MCF 10A (cell line): Measurements from ENCODE around the gene NEAT1. TPM values are rescaled to one million over a fixed set of nuclear protein-coding genes. Genes with fewer than 3 reads are reported as not detected.

Experiments used
- BruUV-seq: library from RNA; stranded (reverse); fragments of 400-500 nt; replicated peaks from 2 replicates; lab custom pipeline; 2021; lab: Mats Ljungman, UMichigan
- CTCF ChIA-PET: fragments of 300-600 bp; sonication (Branson Sonifier 250); formaldehyde crosslinking; extraction: SDS; loops from one replicate; lab custom pipeline; 2021; ENCODE audit warnings: antibody characterized with exemption, inconsistent platforms; lab: Yijun Ruan, JAX
- POLR2A ChIA-PET: fragments of 300-600, 350-650 bp; sonication (Branson Sonifier 250); formaldehyde crosslinking; extraction: SDS; loops from one replicate; lab custom pipeline; 2020; ENCODE audit warnings: antibody characterized with exemption, inconsistent platforms; lab: Yijun Ruan, JAX
- DNase-seq: peaks from one replicate; pipeline ENCODE4 v3.0.0-alpha.2; 2018; ENCODE audit not compliant: unreplicated experiment
- H3K27ac Mint-ChIP-seq: one replicate; pipeline ENCODE4 v1.8.0; 2022; ENCODE audit warnings: mild to moderate bottlenecking, low read depth, mixed read lengths; ENCODE audit not compliant: unreplicated experiment
- H3K27me3 Mint-ChIP-seq: one replicate; pipeline ENCODE4 v1.8.0; 2022; ENCODE audit warnings: mixed read lengths; ENCODE audit not compliant: insufficient read depth, unreplicated experiment
- H3K36me3 Mint-ChIP-seq: one replicate; pipeline ENCODE4 v1.8.0; 2022; ENCODE audit warnings: mild to moderate bottlenecking, moderate library complexity, mixed read lengths; ENCODE audit not compliant: insufficient read depth, unreplicated experiment
- H3K4me1 Mint-ChIP-seq: one replicate; pipeline ENCODE4 v1.8.0; 2022; ENCODE audit warnings: mixed read lengths; ENCODE audit not compliant: insufficient read depth, unreplicated experiment
- H3K4me3 Mint-ChIP-seq: one replicate; pipeline ENCODE4 v1.8.0; 2022; ENCODE audit warnings: mild to moderate bottlenecking, moderate library complexity, mixed read lengths; ENCODE audit not compliant: unreplicated experiment
- H3K9me3 Mint-ChIP-seq: one replicate; pipeline ENCODE4 v1.8.0; 2022; ENCODE audit warnings: mixed read lengths; ENCODE audit not compliant: unreplicated experiment
- intact Hi-C: fragments of 100-400 bp; cut with micrococcal nuclease; formaldehyde crosslinking; loops from 2 replicates; pipeline ENCODE4 v1.14.1; 2022
- total RNA-seq: library from RNA; stranded (reverse); gene quantifications from 2 replicates; pipeline ENCODE4 v1.2.3, GENCODE V29; 2022
- TF ChIP-seq, protein P1 (sequence below): fragments of 200-600 bp; IDR thresholded peaks from one replicate; pipeline ENCODE4 v1.8.0; 2022; ENCODE audit warnings: antibody characterized with exemption, mild to moderate bottlenecking; ENCODE audit not compliant: unreplicated experiment

The NEAT1 gene
- total RNA-seq, 1 experiment from 2014 or later, result 1,026 TPM

DNA sequence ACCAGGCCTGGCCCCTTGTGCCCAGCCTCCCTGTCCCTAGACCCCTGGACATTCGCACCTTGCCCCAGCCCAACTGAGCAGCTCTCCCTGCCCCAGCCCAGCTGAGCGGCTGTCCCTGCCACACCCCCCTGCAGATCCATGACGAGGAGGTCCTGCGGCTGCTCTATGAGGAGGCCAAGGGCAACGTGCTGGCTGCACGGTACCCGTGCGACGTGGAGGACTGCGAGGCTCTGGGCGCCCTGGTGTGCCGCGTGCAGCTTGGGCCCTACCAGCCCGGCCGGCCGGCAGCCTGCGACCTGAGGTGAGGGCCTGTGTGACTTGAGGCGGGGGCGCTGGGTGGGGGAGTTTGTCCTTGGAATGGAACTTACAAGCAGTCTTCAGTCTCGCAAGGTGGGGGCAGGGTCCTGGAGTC, 28.5 kb upstream of the NEAT1 start:
- TF ChIP-seq, protein P1, sequence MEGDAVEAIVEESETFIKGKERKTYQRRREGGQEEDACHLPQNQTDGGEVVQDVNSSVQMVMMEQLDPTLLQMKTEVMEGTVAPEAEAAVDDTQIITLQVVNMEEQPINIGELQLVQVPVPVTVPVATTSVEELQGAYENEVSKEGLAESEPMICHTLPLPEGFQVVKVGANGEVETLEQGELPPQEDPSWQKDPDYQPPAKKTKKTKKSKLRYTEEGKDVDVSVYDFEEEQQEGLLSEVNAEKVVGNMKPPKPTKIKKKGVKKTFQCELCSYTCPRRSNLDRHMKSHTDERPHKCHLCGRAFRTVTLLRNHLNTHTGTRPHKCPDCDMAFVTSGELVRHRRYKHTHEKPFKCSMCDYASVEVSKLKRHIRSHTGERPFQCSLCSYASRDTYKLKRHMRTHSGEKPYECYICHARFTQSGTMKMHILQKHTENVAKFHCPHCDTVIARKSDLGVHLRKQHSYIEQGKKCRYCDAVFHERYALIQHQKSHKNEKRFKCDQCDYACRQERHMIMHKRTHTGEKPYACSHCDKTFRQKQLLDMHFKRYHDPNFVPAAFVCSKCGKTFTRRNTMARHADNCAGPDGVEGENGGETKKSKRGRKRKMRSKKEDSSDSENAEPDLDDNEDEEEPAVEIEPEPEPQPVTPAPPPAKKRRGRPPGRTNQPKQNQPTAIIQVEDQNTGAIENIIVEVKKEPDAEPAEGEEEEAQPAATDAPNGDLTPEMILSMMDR, result no peak
- CTCF ChIA-PET, result no interaction called here
- no TSS peak for BruUV-seq
- Mint-ChIP-seq H3K27ac (no peak overlapping the region), H3K9me3 (no peaks in the 10 kb centered on the region), H3K36me3 (peaks cover 46% of the 10 kb centered on the region), H3K27me3 (no peaks in the 10 kb centered on the region), H3K4me1 (peaks cover 11% of the 10 kb centered on the region), H3K4me3 (no peak overlapping the region)
- no peak for DNase-seq
- intact Hi-C loops, result no loop called here
- POLR2A ChIA-PET, result interaction anchor here (1.1 to 1.6 kb wide), 2 partner anchors 22 to 113 kb away, joined by 3 to 7 read pairs; no protein-coding TSS in a partner anchor

DNA sequence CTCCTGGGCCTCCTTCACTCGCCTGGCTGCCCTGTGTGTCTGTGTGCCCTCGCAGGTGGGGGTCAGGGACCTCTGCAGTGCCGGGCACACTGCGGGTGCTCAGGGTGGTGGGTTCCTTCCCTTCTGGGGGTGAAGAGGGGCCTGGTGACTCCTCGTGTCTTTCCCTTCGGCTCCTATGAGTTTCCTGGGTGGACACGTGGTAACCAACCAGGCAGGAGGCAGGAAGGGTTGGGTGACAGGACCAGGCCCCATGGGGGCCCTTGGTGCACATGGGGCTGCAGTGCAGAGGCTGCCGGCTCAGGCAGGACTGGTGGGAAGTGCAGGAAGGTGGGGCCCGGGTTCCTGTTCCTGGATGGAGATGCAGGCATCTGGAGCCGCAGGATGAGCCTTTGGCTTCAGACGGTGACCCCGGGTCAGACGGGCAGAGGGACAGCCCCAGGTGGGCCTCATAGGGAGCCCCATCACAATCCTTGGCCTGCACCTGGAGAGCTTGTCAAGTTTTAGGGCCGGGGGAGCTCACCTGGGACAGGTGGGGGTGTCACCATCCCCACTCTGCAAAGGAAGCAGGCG, 26.6 kb upstream of the NEAT1 start:
- intact Hi-C loops, result no loop called here
- no TSS peak for BruUV-seq
- Mint-ChIP-seq H3K36me3 (peaks cover 54% of the 10 kb centered on the region), H3K27ac (no peak overlapping the region), H3K9me3 (no peaks in the 10 kb centered on the region), H3K4me3 (no peak overlapping the region), H3K4me1 (no peaks in the 10 kb centered on the region), H3K27me3 (no peaks in the 10 kb centered on the region)
- DNase-seq, result no peak
- TF ChIP-seq, protein P1, result no peak
- CTCF ChIA-PET, result interaction anchor here (0.7 kb wide), 1 partner anchor 995 kb away, joined by 3 read pairs; no protein-coding TSS in a partner anchor
- POLR2A ChIA-PET, result interaction anchor here (0.5 kb wide), 2 partner anchors 114 to 219 kb away, joined by 3 to 4 read pairs; partner anchors contain the start of gene PCNX3

DNA sequence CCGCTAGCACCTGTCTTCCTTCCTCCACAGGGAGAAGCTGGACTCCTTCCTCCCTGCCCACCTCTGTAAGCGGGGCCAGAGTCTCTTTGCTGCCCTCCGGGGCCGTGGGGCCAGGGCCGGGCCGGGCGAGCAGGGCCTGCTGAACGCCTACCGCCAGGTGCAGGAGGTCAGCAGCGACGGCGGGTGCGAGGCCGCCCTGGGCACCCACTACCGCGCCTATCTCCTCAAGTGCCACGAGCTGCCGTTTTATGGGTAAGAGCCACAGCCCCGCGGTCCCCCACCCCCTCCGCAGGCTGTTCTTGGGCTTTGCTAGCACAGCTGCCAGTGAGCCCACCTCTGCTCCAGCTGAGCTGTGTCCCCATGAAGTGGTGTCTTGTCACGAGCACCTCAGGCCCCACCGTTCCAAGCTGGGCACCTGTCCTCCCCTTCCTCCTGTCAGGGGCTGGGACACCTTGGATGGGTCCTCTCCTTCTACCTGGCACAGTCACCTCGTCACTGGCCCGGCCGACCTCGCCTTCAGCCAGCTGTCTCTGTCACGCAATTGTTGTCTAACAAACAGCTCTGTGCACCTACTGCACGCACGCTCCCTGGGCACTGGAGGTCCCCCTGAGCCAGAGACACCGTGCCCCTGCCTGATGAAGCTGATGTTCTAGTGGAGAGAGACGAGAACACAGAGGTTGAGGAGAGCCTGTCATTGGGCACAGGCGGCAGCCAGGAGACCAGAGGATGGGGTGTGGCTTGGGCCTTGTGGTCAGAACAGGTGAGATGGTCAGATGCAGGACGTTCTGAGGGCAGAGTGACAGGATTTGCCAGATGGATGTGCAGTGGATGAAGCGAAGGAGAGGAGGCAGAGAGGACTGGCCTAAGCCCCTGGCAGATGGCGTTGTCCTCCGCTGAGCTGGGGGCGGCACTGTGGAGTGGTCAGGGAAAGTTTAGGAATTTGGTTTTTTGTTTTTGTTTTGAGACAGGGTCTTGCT, 25.5 kb upstream of the NEAT1 start:
- DNase-seq, result no peak
- Mint-ChIP-seq H3K27me3 (no peaks in the 10 kb centered on the region), H3K9me3 (no peaks in the 10 kb centered on the region), H3K4me3 (no peak overlapping the region), H3K4me1 (no peaks in the 10 kb centered on the region), H3K27ac (no peak overlapping the region), H3K36me3 (peaks cover 62% of the 10 kb centered on the region)
- ChIA-PET POLR2A (interaction anchor here (0.5 to 0.7 kb wide), 2 partner anchors 21 to 113 kb away, joined by 3 to 4 read pairs; no protein-coding TSS in a partner anchor), CTCF (interaction anchor here (0.6 to 1.5 kb wide), 5 partner anchors 9 to 996 kb away, joined by 3 to 6 read pairs (median 3); no protein-coding TSS in a partner anchor)
- intact Hi-C loops, result no loop called here
- TF ChIP-seq, protein P1, result no peak
- no TSS peak for BruUV-seq
